Anterior cingulate cortex (tissue), 58 donors: Measurements from ENCODE around the gene BSG.

Experiments used
- DNase-seq, 58 donors: peaks; one replicate each; lab custom pipeline; 2025; lab: John Stamatoyannopoulos, UW

Gene BSG

GRCh38 chr19:572140-572742 lies at the start of gene BSG:
BSG (plus strand) TSS chr19:572596; CDS start chr19:572635, 39 bp downstream.
- DNase-seq: peak; percentile 48 to 98 (median 94)

GRCh38 chr19:522726-523125 lies 49.7 kb upstream of the BSG start:
- DNase-seq: no peak

GRCh38 chr19:524062-524674 lies 48.2 kb upstream of the BSG start:
- DNase-seq: no peak

- DNase-seq: peak in 4 of 58 donors; percentile 10 to 16 (median 11)
Measured at GRCh38 chr19:525029-525428, 47.4 kb upstream of the BSG start.

GRCh38 chr19:525857-526419 lies 46.5 kb upstream of the BSG start:
- DNase-seq: no peak

GRCh38 chr19:530134-531008 lies 42.0 kb upstream of the BSG start:
- no peak for DNase-seq

- DNase-seq: peak in 56 of 58 donors; percentile 14 to 88 (median 74)
Measured at GRCh38 chr19:531009-531752, 41.2 kb upstream of the BSG start.

- DNase-seq: peak in 5 of 58 donors; percentile 54 to 60 (median 56)
Measured at GRCh38 chr19:531753-532560, 40.4 kb upstream of the BSG start, which contains the start of gene CDC34. CDC34 (plus strand) TSS chr19:531760; CDS start chr19:531932, 172 bp downstream.

GRCh38 chr19:532561-533363 lies 39.6 kb upstream of the BSG start:
- peak; percentile 29 to 88 (median 78) for DNase-seq

GRCh38 chr19:533364-534058 lies 38.9 kb upstream of the BSG start:
- no peak for DNase-seq

GRCh38 chr19:534088-534487 lies 38.3 kb upstream of the BSG start:
- DNase-seq: no peak

GRCh38 chr19:535017-535835 lies 37.2 kb upstream of the BSG start:
- no peak for DNase-seq

GRCh38 chr19:536031-536880 lies 36.1 kb upstream of the BSG start:
- no peak for DNase-seq

GRCh38 chr19:536881-537404 lies 35.5 kb upstream of the BSG start:
- no peak for DNase-seq

- no peak for DNase-seq
Measured at GRCh38 chr19:538641-539428, 33.6 kb upstream of the BSG start.
